Thoracic aorta (tissue), 2 donors: Measurements from ENCODE around the gene CRYBG1. TPM values are rescaled to one million over a fixed set of nuclear protein-coding genes. Genes with fewer than 3 reads are reported as not detected.

Experiments
- ATAC-seq: fragments of 150-250 bp; one replicate; pipeline ENCODE4 v1.8.0; 2017; ENCODE audit warnings: low read depth; ENCODE audit not compliant: insufficient number of reproducible peaks, low FRiP score
- DNase-seq: peaks from one replicate; pipeline ENCODE4 v3.0.0-alpha.2; 2020; ENCODE audit warnings: low spot score
- H3K27ac ChIP-seq, 2 donors: fragments of 200-600 bp; sonication (generic); 1 replicate in 1 of 2; 2 replicates in 1 of 2; pipeline ENCODE4 v1.5.1; 2016; ENCODE audit warnings: mild to moderate bottlenecking in 2 of 2, moderate library complexity in 2 of 2
- H3K27me3 ChIP-seq: fragments of 200-600 bp; sonication (generic); replicated peaks from 2 replicates; pipeline ENCODE4 v1.6.0; 2016; ENCODE audit warnings: mild to moderate bottlenecking; ENCODE audit not compliant: insufficient read depth
- H3K36me3 ChIP-seq: fragments of 200-600 bp; sonication (generic); one replicate; pipeline ENCODE4 v1.5.1; 2016
- H3K4me1 ChIP-seq, 2 donors: fragments of 200-600 bp; sonication (generic); 1 replicate in 1 of 2; 2 replicates in 1 of 2; pipeline versions ENCODE4 v1.5.1 to v1.6.0; 2016; ENCODE audit warnings: low read depth in 2 of 2, mild to moderate bottlenecking in 1 of 2; ENCODE audit not compliant: control insufficient read depth in 1 of 2
- H3K4me3 ChIP-seq: fragments of 200-600 bp; sonication (generic); 2 replicates; pipeline ENCODE4 v1.5.1; 2016; ENCODE audit warnings: mild to moderate bottlenecking
- H3K9me3 ChIP-seq: fragments of 200-600 bp; sonication (generic); 2 replicates; pipeline ENCODE4 v1.5.1; 2016
- CTCF ChIP-seq: fragments of 200-600 bp; sonication (generic); IDR thresholded peaks from one replicate; pipeline ENCODE4 v1.5.1; 2019; ENCODE audit warnings: antibody characterized with exemption
- total RNA-seq, 2 donors: library from RNA; depleted of rRNA; stranded (reverse); fragments of >200 nt; gene quantifications; one replicate each; pipeline versions ENCODE4 v1.1.0 to v1.2.3, GENCODE V29; 2016

The CRYBG1 gene
- total RNA-seq, 2 donors from 2014 or later, result 3.2 to 7.2 TPM

GRCh38 chr6:106373502-106374239 lies 13.2 kb downstream of the CRYBG1 start:
- no peak for TF ChIP-seq CTCF
- Histone ChIP-seq H3K4me3 (no peak overlapping the region), H3K27me3 (no peaks in the 10 kb centered on the region), H3K27ac (no peak overlapping the region), H3K36me3 (no peaks in the 10 kb centered on the region), H3K4me1 (no peaks in the 10 kb centered on the region), H3K9me3 (no peaks in the 10 kb centered on the region)
- no peak for DNase-seq
- ATAC-seq, result no peak

- ATAC-seq (no peak), DNase-seq (no peak)
- no peaks in the 10 kb centered on the region for H3K9me3 ChIP-seq
- no peaks in the 10 kb centered on the region for H3K36me3 ChIP-seq
- no peak overlapping the region for H3K27ac ChIP-seq
- H3K4me3 ChIP-seq, result no peak overlapping the region
- no peaks in the 10 kb centered on the region for H3K4me1 ChIP-seq
- no peak for TF ChIP-seq CTCF
- no peaks in the 10 kb centered on the region for H3K27me3 ChIP-seq
Observed at GRCh38 chr6:106377061-106377540, 16.6 kb downstream of the CRYBG1 start.

- TF ChIP-seq CTCF, result no peak
- Histone ChIP-seq H3K27me3 (no peaks in the 10 kb centered on the region), H3K27ac (no peak overlapping the region), H3K36me3 (no peaks in the 10 kb centered on the region), H3K4me1 (no peaks in the 10 kb centered on the region), H3K4me3 (no peak overlapping the region), H3K9me3 (no peaks in the 10 kb centered on the region)
- ATAC-seq (no peak), DNase-seq (no peak)
Observed at GRCh38 chr6:106379951-106380350, 19.4 kb downstream of the CRYBG1 start.

DNA sequence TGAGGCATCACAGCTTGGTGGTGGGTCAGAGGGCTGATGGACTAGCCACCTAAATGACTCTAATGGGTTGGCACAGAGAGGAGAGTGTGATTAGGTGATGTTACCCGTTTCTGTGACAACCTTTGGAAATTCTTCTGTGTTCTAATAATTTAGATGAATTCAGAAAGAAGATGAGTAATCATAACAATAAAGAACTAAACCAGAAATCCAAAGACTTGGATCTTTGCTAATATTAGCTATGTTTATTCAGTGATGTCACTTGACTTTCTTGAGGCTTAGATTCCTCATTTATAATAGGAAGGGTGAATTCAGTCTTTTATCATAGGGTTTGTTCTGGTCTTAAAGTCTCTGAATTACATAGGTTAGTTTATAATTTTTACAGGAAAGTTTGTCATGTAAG lies 19.9 kb downstream of the CRYBG1 start:
- no peak overlapping the region for H3K4me3 ChIP-seq
- no peaks in the 10 kb centered on the region for H3K9me3 ChIP-seq
- no peaks in the 10 kb centered on the region for H3K36me3 ChIP-seq
- no peak for TF ChIP-seq CTCF
- DNase-seq (no peak), ATAC-seq (no peak)
- no peak overlapping the region for H3K27ac ChIP-seq
- H3K4me1 ChIP-seq, result no peaks in the 10 kb centered on the region
- no peaks in the 10 kb centered on the region for H3K27me3 ChIP-seq

DNA sequence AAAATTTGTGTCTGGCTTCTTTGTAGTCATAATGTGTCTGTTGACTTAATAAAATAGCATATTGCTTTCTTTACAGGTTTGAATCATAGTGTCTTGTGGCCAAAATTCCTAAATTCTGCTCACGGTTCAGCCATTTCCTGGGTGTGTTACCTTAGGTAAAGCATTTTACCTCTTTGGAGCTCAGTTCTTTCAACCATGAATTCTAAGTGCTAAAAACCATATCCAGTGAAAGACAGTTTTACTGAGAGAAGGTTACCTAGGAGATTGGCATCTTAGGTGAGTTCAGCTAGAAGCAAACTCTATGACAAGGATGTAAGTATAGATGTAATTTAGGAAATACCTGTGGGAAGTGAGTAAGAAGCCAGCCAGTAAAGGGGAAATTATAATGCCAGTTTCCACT lies 20.7 kb downstream of the CRYBG1 start:
- TF ChIP-seq CTCF, result no peak
- no peak overlapping the region for H3K27ac ChIP-seq
- H3K4me1 ChIP-seq, result no peaks in the 10 kb centered on the region
- no peak overlapping the region for H3K4me3 ChIP-seq
- H3K27me3 ChIP-seq, result no peaks in the 10 kb centered on the region
- ATAC-seq (no peak), DNase-seq (no peak)
- no peaks in the 10 kb centered on the region for H3K9me3 ChIP-seq
- H3K36me3 ChIP-seq, result no peaks in the 10 kb centered on the region
